B cell (primary cell): ENCODE data around the gene AGFG2. TPM values are rescaled to one million over a fixed set of nuclear protein-coding genes. Genes with fewer than 3 reads are reported as not detected.

Experiments used
- ATAC-seq: fragments of 200-7000 bp; cut with Tn5 transposase; one replicate; pipeline ENCODE4 v1.10.0; 2021; ENCODE audit warnings: low read depth, mild to moderate bottlenecking, moderate number of reproducible peaks, moderate library complexity
- CTCF ChIA-PET: fragments of 350-600 bp; sonication (Branson Sonifier 250); formaldehyde crosslinking; loops from one replicate; lab custom pipeline; 2021; ENCODE audit warnings: antibody characterized with exemption, inconsistent platforms; lab: Charles Lee
- POLR2A ChIA-PET: fragments of 350-600 bp; sonication (Branson Sonifier 250); formaldehyde crosslinking; loops from one replicate; lab custom pipeline; 2021; ENCODE audit warnings: antibody characterized with exemption; lab: Charles Lee
- DNase-seq: peaks from one replicate; pipeline ENCODE4 v3.0.0; 2013
- H2AFZ ChIP-seq: 2 replicates; pipeline ENCODE4 v1.6.1; 2012; ENCODE audit warnings: mild to moderate bottlenecking, low read depth, low read length; ENCODE audit not compliant: insufficient read depth, poor library complexity, severe bottlenecking
- H3K27ac ChIP-seq, 2 donors: 1 replicate in 1 of 2; 2 replicates in 1 of 2; pipeline ENCODE4 v1.5.1; 2012 to 2013; ENCODE audit warnings: low read length in 2 of 2, mild to moderate bottlenecking in 2 of 2, moderate library complexity in 1 of 2
- H3K27me3 ChIP-seq, 4 experiments: fragments of 200-600 bp in 1 of 4; sonication (generic) in 1 of 4; replicated peaks in 1 of 4; 1 replicate in 2 of 4; 2 replicates in 2 of 4; pipeline versions ENCODE4 v1.6.1 to v1.7.0; 2013 to 2016; ENCODE audit warnings: low read length in 3 of 4, mild to moderate bottlenecking in 2 of 4, mixed read lengths in 1 of 4, moderate library complexity in 1 of 4; ENCODE audit not compliant: insufficient read depth in 4 of 4, control insufficient read depth in 3 of 4; ENCODE audit errors: control extremely low read depth in 1 of 4
- H3K36me3 ChIP-seq, 2 experiments: replicated peaks in 1 of 2; 1 replicate in 1 of 2; 2 replicates in 1 of 2; pipeline versions ENCODE4 v1.6.1 to v1.7.1; 2013; ENCODE audit warnings: low read length in 1 of 2; ENCODE audit not compliant: insufficient read depth in 2 of 2, control insufficient read depth in 1 of 2; ENCODE audit errors: control extremely low read depth in 1 of 2, extremely low read depth in 1 of 2
- H3K4me1 ChIP-seq, 2 donors: fragments of 200-600 bp in 1 of 2; sonication (generic) in 1 of 2; 1 replicate in 1 of 2; 2 replicates in 1 of 2; pipeline versions ENCODE4 v1.5.1 to v1.6.1; 2013 to 2017; ENCODE audit warnings: low read length in 2 of 2; ENCODE audit not compliant: control insufficient read depth in 2 of 2, insufficient read depth in 2 of 2
- H3K4me2 ChIP-seq: replicated peaks from 2 replicates; pipeline ENCODE3; 2012; ENCODE audit warnings: mild to moderate bottlenecking, low read depth, low read length; ENCODE audit not compliant: poor library complexity, severe bottlenecking
- H3K4me3 ChIP-seq, 5 experiments: fragments of 200-600 bp in 1 of 5; sonication (generic) in 1 of 5; 1 replicate in 3 of 5; 2 replicates in 2 of 5; pipeline versions ENCODE4 v1.5.1 to v1.7.0; 2011 to 2016; ENCODE audit warnings: low read length in 4 of 5, mild to moderate bottlenecking in 4 of 5, low read depth in 2 of 5, control low read depth in 1 of 5, moderate library complexity in 1 of 5; ENCODE audit not compliant: insufficient read depth in 1 of 5; ENCODE audit errors: control extremely low read depth in 1 of 5, extremely low read depth in 1 of 5
- H3K79me2 ChIP-seq: fragments of 200-600 bp; sonication (generic); one replicate; pipeline ENCODE4 v1.6.0; 2016; ENCODE audit warnings: low read length; ENCODE audit not compliant: control insufficient read depth, insufficient read depth
- H3K9ac ChIP-seq: fragments of 200-600 bp; sonication (generic); 2 replicates; pipeline ENCODE4 v1.6.1; 2017; ENCODE audit warnings: mild to moderate bottlenecking, low read length, moderate library complexity
- H3K9me3 ChIP-seq, 3 donors: one replicate each; pipeline versions ENCODE4 v1.6.1 to v1.7.1; 2013; ENCODE audit warnings: low read length in 2 of 3; ENCODE audit not compliant: control insufficient read depth in 2 of 3, insufficient read depth in 1 of 3; ENCODE audit errors: control extremely low read depth in 1 of 3
- H4K20me1 ChIP-seq: 2 replicates; pipeline ENCODE4 v1.6.0; 2012; ENCODE audit warnings: mild to moderate bottlenecking, low read length; ENCODE audit not compliant: insufficient read depth, control insufficient read depth, poor library complexity, severe bottlenecking
- H3K27ac Mint-ChIP-seq: one replicate; pipeline ENCODE4 v1.8.0; 2021; ENCODE audit warnings: mixed read lengths
- H3K27me3 Mint-ChIP-seq: one replicate; pipeline ENCODE4 v1.8.0; 2021; ENCODE audit warnings: mixed read lengths
- H3K4me1 Mint-ChIP-seq: one replicate; pipeline ENCODE4 v1.8.0; 2021; ENCODE audit warnings: mixed read lengths
- H3K4me3 Mint-ChIP-seq: one replicate; pipeline ENCODE4 v1.8.0; 2021; ENCODE audit warnings: mixed read lengths
- H3K9me3 Mint-ChIP-seq: one replicate; pipeline ENCODE4 v1.8.0; 2022; ENCODE audit warnings: mixed read lengths; ENCODE audit not compliant: insufficient read depth
- CTCF ChIP-seq: fragments of 200-600 bp; IDR thresholded peaks from one replicate; pipeline ENCODE4 v1.8.0; 2022; ENCODE audit warnings: antibody characterized with exemption, mild to moderate bottlenecking
- EZH2 ChIP-seq: IDR thresholded peaks from 2 replicates; pipeline ENCODE4 v1.6.1; 2012; ENCODE audit warnings: borderline replicate concordance, low read depth, mild to moderate bottlenecking, moderate library complexity, low read length; ENCODE audit not compliant: insufficient read depth, poor library complexity, severe bottlenecking
- WGBS: methylation state at CpG from one replicate; pipeline ENCODE4 v1.1.5; 2013; ENCODE audit warnings: missing lambda C conversion rate; ENCODE audit not compliant: insufficient coverage; 5-methylcytosine and 5-hydroxymethylcytosine counted together
- intact Hi-C: fragments of 100-400 bp; cut with micrococcal nuclease; formaldehyde crosslinking; loops from one replicate; pipeline ENCODE4 v1.10.0; 2022
- polyA plus RNA-seq: library from polyadenylated mRNA; depleted of rRNA; stranded (reverse); fragments of >200 nt; gene quantifications from 2 replicates; pipeline ENCODE4 v1.2.3, GENCODE V29; 2012
- total RNA-seq, 2 donors: library from RNA; stranded (reverse); fragments of 120-200 nt in 1 of 2; gene quantifications; 1 replicate in 1 of 2; 2 replicates in 1 of 2; pipeline versions ENCODE4 v1.2.3 to v1.2.4, GENCODE V29; 2013 to 2022

Gene AGFG2
- total and polyA plus RNA-seq, 2 donors (not counting 1 experiment from before 2014, with no cell fraction given) = 11.0 TPM

- H3K79me2 ChIP-seq = no peaks in the 10 kb centered on the region
- Mint-ChIP-seq H3K4me1 (peaks cover 33% of the 10 kb centered on the region), H3K27ac (no peak overlapping the region), H3K9me3 (no peaks in the 10 kb centered on the region), H3K4me3 (no peak overlapping the region), H3K27me3 (no peaks in the 10 kb centered on the region)
- H3K9ac ChIP-seq = no peak overlapping the region
- no peak for ATAC-seq
- TF ChIP-seq CTCF (no peak), EZH2 (no peak)
- peaks cover 0 to 8% of the 10 kb centered on the region in 2 experiments for H3K36me3 ChIP-seq
- no peak overlapping the region for H2AFZ ChIP-seq
- WGBS = 97% methylated on average over 4 of the region's 11 CpGs
- H3K9me3 ChIP-seq = no peaks in the 10 kb centered on the region
- H3K4me2 ChIP-seq = no peak overlapping the region
- H3K27ac ChIP-seq = no peak overlapping the region
- intact Hi-C loops = no loop called here
- no peak overlapping the region for H3K4me3 ChIP-seq
- peaks cover 28 to 36% of the 10 kb centered on the region in 2 donors for H3K4me1 ChIP-seq
- H3K27me3 ChIP-seq = no peaks in the 10 kb centered on the region
- no peaks in the 10 kb centered on the region for H4K20me1 ChIP-seq
- ChIA-PET CTCF (interaction anchor here (0.6 to 9.8 kb wide), 20 partner anchors 11 to 571 kb away, joined by 3 to 226 read pairs (median 4); partner anchors contain the start of genes AGFG2, FBXO24, GIGYF1 and LRCH4), POLR2A (interaction anchor here (1.0 to 1.4 kb wide), 2 partner anchors 19 to 23 kb away, joined by 3 to 5 read pairs; no protein-coding TSS in a partner anchor)
- no peak for DNase-seq
Measured at GRCh38 chr7:100565133-100565571, 26.1 kb downstream of the AGFG2 start.

DNA sequence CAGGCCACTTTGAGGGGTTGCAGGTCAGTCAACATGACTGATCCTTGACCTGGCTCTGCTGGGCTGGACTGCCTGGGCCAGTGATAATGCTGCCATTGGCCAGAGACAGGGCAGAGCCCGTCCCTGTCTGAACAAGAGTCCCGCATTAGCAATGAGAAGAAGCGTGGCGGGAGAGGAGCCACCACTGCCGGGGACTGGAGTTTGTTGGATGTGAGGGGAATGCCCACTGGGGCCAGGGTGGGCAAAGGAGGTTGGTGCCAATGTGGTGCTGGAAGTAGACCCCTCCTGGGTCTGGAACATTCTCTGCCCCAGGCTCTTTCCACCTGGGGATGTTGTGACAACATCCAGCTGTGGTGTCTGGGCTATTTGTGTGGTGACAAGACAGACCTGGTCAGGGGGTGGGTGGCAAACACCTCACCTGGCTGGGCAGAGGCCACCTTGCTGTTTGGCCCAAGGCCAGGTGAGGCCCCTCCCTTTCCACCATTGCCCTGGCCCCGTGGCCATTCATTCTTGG, 27.1 kb downstream of the AGFG2 start:
- Histone ChIP-seq H3K9ac (no peak overlapping the region), H3K9me3 (no peaks in the 10 kb centered on the region), H3K27ac (no peak overlapping the region), H3K4me3 (no peak overlapping the region), H4K20me1 (peaks cover 3% of the 10 kb centered on the region), H2AFZ (no peak overlapping the region), H3K79me2 (no peaks in the 10 kb centered on the region), H3K4me2 (no peak overlapping the region), H3K27me3 (no peaks in the 10 kb centered on the region), H3K36me3 (peaks cover 0 to 8% of the 10 kb centered on the region in 2 experiments), H3K4me1 (peaks cover 36 to 45% of the 10 kb centered on the region in 2 donors)
- TF ChIP-seq CTCF (no peak), EZH2 (no peak)
- Mint-ChIP-seq H3K4me1 (peaks cover 38% of the 10 kb centered on the region), H3K27ac (no peak overlapping the region), H3K27me3 (no peaks in the 10 kb centered on the region), H3K4me3 (no peak overlapping the region), H3K9me3 (no peaks in the 10 kb centered on the region)
- ChIA-PET POLR2A (interaction anchor here (1.0 to 1.6 kb wide), 2 partner anchors 18 to 23 kb away, joined by 3 read pairs; no protein-coding TSS in a partner anchor), CTCF (interaction anchor here (1.0 to 9.8 kb wide), 8 partner anchors 11 to 286 kb away, joined by 3 to 226 read pairs (median 6); partner anchors contain the start of genes FBXO24, GIGYF1, LRCH4 and SLC12A9)
- WGBS = 93% methylated on average over 5 of the region's 6 CpGs
- DNase-seq (no peak), ATAC-seq (no peak)
- intact Hi-C loops = no loop called here
